MM.1S (cell line): Measurements from ENCODE around the gene IL1R1.

Experiments
- DNase-seq: peaks from one replicate; pipeline ENCODE4 v3.0.0-alpha.2; 2015
- H2AFZ ChIP-seq: fragments of 300-600 bp; sonication (generic); 2 replicates; pipeline ENCODE4 v1.6.0; 2016; ENCODE audit warnings: antibody characterized with exemption, low read length
- H3F3A ChIP-seq: fragments of 300-600 bp; sonication (generic); 2 replicates; pipeline ENCODE4 v1.6.1; 2016; ENCODE audit warnings: mild to moderate bottlenecking, antibody characterized with exemption, low read length, moderate library complexity, mixed read lengths; ENCODE audit not compliant: insufficient read depth
- H3K27ac ChIP-seq: fragments of 300-600 bp; sonication (generic); 2 replicates; pipeline ENCODE4 v1.5.1; 2016; ENCODE audit warnings: mild to moderate bottlenecking, low read length
- H3K27me3 ChIP-seq: fragments of 300-600 bp; sonication (generic); replicated peaks from 2 replicates; pipeline ENCODE4 v1.6.0; 2016; ENCODE audit warnings: low read length; ENCODE audit not compliant: insufficient read depth
- H3K36me3 ChIP-seq: fragments of 300-600 bp; sonication (generic); replicated peaks from 2 replicates; pipeline ENCODE4 v1.6.1; 2016; ENCODE audit warnings: mild to moderate bottlenecking, low read length, mixed read lengths; ENCODE audit not compliant: insufficient read depth
- H3K4me1 ChIP-seq: fragments of 300-600 bp; sonication (generic); 2 replicates; pipeline ENCODE4 v1.6.1; 2016; ENCODE audit warnings: low read length, mixed read lengths
- H3K4me2 ChIP-seq: fragments of 300-600 bp; sonication (generic); 2 replicates; pipeline ENCODE4 v1.6.0; 2016; ENCODE audit warnings: low read depth, low read length
- H3K4me3 ChIP-seq: fragments of 300-600 bp; sonication (generic); 2 replicates; pipeline ENCODE4 v1.5.1; 2016; ENCODE audit warnings: low read length, mixed read lengths
- H3K79me2 ChIP-seq: fragments of 300-600 bp; sonication (generic); 2 replicates; pipeline ENCODE4 v1.6.1; 2016; ENCODE audit warnings: mixed run types, low read length, mixed read lengths
- H3K9ac ChIP-seq: fragments of 300-600 bp; sonication (generic); 2 replicates; pipeline ENCODE4 v1.6.1; 2016; ENCODE audit warnings: low read length, mixed read lengths
- H3K9me2 ChIP-seq: fragments of 300-600 bp; sonication (generic); replicated peaks from 2 replicates; pipeline ENCODE4 v1.6.1; 2016; ENCODE audit warnings: mild to moderate bottlenecking, low read length, mixed read lengths; ENCODE audit not compliant: insufficient read depth
- H3K9me3 ChIP-seq: fragments of 300-600 bp; sonication (generic); replicated peaks from 2 replicates; pipeline ENCODE4 v1.6.1; 2016; ENCODE audit warnings: mild to moderate bottlenecking, low read length, mixed read lengths; ENCODE audit not compliant: insufficient read depth
- H4K20me1 ChIP-seq: fragments of 300-600 bp; sonication (generic); 2 replicates; pipeline ENCODE4 v1.6.1; 2016; ENCODE audit warnings: mild to moderate bottlenecking, low read length, moderate library complexity, mixed read lengths; ENCODE audit not compliant: insufficient read depth
- EZH2 ChIP-seq: fragments of 300-600 bp; sonication (generic); optimal IDR thresholded peaks from 2 replicates; pipeline ENCODE3; 2017; ENCODE audit warnings: low read depth, mild to moderate bottlenecking, antibody characterized with exemption, low read length, mixed read lengths
- EZH2phosphoT487 ChIP-seq: fragments of 300-600 bp; sonication (generic); IDR thresholded peaks from 2 replicates; pipeline ENCODE4 v1.6.1; 2018; ENCODE audit warnings: antibody characterized with exemption, low read length
- TF ChIP-seq, protein P1 (sequence below): fragments of 300-600 bp; sonication (generic); IDR thresholded peaks from 2 replicates; pipeline ENCODE4 v1.5.1; 2016; ENCODE audit warnings: antibody characterized with exemption, low read length, mixed read lengths

The IL1R1 gene

DNA sequence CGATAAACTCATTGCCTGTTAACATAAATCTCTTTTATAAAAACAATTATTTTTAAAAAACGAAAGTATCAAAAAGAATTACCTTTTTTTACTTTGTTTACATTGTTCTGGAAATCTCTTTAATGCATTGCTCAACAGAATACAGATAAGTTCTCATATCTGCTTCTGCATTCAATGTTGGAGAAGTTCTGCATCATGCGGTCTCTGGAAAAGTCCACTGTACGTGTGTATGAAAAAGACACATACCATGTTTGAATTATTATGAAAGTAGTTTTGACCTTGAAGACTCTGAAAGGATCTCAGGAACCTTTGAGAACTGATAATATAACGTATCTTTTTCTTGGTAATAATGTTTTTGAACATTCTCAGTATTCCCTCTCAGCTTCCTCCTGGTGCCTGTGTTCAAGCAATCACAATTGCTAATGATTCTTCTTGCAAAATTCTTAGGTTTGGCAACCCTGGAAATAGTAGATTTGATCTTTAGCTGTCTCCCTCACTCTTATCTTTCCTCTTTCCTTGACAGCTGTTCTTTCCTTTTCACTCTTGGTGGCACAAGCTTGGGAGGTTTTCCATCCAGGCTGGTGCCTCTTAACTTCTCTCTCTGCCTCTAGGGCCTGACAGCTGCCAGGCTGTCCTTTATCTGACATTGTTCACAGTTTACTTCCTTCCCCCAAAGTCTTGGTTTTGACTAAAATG, 12.4 kb upstream of the IL1R1 start:
- Histone ChIP-seq H2AFZ (no peak overlapping the region), H3K9me2 (no peaks in the 10 kb centered on the region), H3K9ac (no peak overlapping the region), H3F3A (no peaks in the 10 kb centered on the region), H4K20me1 (no peaks in the 10 kb centered on the region), H3K4me1 (no peaks in the 10 kb centered on the region), H3K27me3 (no peaks in the 10 kb centered on the region), H3K4me2 (no peak overlapping the region), H3K9me3 (no peaks in the 10 kb centered on the region), H3K36me3 (no peaks in the 10 kb centered on the region), H3K27ac (no peak overlapping the region), H3K4me3 (no peak overlapping the region), H3K79me2 (no peaks in the 10 kb centered on the region)
- DNase-seq, result no peak
- TF ChIP-seq, protein P1, sequence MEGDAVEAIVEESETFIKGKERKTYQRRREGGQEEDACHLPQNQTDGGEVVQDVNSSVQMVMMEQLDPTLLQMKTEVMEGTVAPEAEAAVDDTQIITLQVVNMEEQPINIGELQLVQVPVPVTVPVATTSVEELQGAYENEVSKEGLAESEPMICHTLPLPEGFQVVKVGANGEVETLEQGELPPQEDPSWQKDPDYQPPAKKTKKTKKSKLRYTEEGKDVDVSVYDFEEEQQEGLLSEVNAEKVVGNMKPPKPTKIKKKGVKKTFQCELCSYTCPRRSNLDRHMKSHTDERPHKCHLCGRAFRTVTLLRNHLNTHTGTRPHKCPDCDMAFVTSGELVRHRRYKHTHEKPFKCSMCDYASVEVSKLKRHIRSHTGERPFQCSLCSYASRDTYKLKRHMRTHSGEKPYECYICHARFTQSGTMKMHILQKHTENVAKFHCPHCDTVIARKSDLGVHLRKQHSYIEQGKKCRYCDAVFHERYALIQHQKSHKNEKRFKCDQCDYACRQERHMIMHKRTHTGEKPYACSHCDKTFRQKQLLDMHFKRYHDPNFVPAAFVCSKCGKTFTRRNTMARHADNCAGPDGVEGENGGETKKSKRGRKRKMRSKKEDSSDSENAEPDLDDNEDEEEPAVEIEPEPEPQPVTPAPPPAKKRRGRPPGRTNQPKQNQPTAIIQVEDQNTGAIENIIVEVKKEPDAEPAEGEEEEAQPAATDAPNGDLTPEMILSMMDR, result no peak
- no peak for TF ChIP-seq EZH2phosphoT487
- no peak for TF ChIP-seq EZH2

DNA sequence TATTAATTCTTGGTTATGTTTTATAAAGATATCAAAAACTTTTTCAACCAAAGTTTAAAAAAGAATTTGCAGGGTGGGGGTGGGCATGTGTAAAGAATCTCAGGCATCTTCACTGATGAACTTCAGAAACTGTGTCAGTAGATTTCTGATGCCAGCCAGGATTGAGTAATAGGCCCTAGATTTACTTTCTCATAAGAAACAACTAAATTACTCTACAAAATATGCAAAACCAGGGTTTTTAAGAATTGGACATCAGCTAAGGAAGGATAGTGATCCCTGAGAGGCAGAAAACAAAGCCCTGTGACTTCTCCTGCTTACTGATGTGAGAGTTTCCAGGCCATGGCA, 11.9 kb upstream of the IL1R1 start:
- H3K4me2 ChIP-seq, result no peak overlapping the region
- H3F3A ChIP-seq, result no peaks in the 10 kb centered on the region
- no peaks in the 10 kb centered on the region for H3K9me3 ChIP-seq
- H3K36me3 ChIP-seq, result no peaks in the 10 kb centered on the region
- no peak overlapping the region for H3K9ac ChIP-seq
- no peaks in the 10 kb centered on the region for H3K9me2 ChIP-seq
- H3K4me1 ChIP-seq, result no peaks in the 10 kb centered on the region
- TF ChIP-seq, protein P1, result no peak
- no peak for TF ChIP-seq EZH2
- TF ChIP-seq EZH2phosphoT487, result no peak
- no peak for DNase-seq
- H3K27ac ChIP-seq, result no peak overlapping the region
- H3K4me3 ChIP-seq, result no peak overlapping the region
- H3K27me3 ChIP-seq, result no peaks in the 10 kb centered on the region
- no peaks in the 10 kb centered on the region for H4K20me1 ChIP-seq
- H2AFZ ChIP-seq, result no peak overlapping the region
- no peaks in the 10 kb centered on the region for H3K79me2 ChIP-seq

DNA sequence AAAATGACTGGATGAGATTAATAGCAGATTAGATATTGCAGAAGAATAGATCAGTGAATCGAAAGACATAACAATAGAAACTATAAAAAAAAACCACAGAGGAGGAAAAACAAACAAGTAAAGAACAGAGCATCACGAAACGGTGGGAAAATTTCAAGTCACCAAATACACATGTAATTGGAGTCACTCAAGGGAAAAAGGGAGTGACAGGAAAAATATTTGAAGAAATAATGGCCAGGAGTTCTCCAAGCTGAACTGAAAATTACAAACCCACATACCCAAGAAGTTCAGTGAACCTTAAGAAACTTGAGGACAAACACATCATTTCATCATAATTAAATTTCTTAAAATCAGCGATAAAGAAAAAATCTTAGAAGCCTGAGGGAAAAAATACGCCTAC, 11.0 kb upstream of the IL1R1 start:
- Histone ChIP-seq H3F3A (no peaks in the 10 kb centered on the region), H3K9me2 (no peaks in the 10 kb centered on the region), H4K20me1 (no peaks in the 10 kb centered on the region), H3K9me3 (no peaks in the 10 kb centered on the region), H3K79me2 (no peaks in the 10 kb centered on the region), H3K27ac (no peak overlapping the region), H3K4me1 (no peaks in the 10 kb centered on the region), H2AFZ (no peak overlapping the region), H3K27me3 (no peaks in the 10 kb centered on the region), H3K36me3 (no peaks in the 10 kb centered on the region), H3K9ac (no peak overlapping the region), H3K4me3 (no peak overlapping the region), H3K4me2 (no peak overlapping the region)
- DNase-seq, result no peak
- TF ChIP-seq EZH2 (no peak), EZH2phosphoT487 (no peak)

DNA sequence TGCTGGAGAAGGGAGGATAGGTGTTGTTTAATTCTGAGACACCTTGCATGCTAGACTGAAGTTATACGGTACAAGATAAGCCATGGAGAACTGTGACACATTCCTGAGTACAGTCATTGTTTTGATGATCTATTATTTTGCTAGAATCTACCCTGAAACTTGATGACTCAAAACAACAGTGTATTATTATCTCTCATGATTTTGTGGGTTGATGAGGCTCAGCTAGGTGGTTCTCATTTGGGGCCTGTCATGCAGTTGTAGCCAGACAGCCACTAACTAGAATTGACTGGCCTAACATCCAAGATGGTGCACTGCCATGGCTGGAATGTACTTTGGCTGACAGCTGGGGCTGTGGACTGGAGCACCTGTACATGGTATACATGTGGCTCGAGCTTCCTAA, 5.4 kb upstream of the IL1R1 start:
- no peak for DNase-seq
- Histone ChIP-seq H3F3A (no peaks in the 10 kb centered on the region), H3K4me3 (no peak overlapping the region), H3K27me3 (no peaks in the 10 kb centered on the region), H3K27ac (no peak overlapping the region), H3K9me2 (no peaks in the 10 kb centered on the region), H3K79me2 (no peaks in the 10 kb centered on the region), H4K20me1 (no peaks in the 10 kb centered on the region), H3K9ac (no peak overlapping the region), H3K36me3 (no peaks in the 10 kb centered on the region), H2AFZ (no peak overlapping the region), H3K4me2 (no peak overlapping the region), H3K4me1 (no peaks in the 10 kb centered on the region), H3K9me3 (no peaks in the 10 kb centered on the region)
- no peak for TF ChIP-seq EZH2phosphoT487
- no peak for TF ChIP-seq EZH2
- TF ChIP-seq, protein P1, result no peak
